Esophagus mucosa (tissue), 1 donor: Measurements from ENCODE around the gene OXNAD1. TPM values are rescaled to one million over a fixed set of nuclear protein-coding genes. Genes with fewer than 3 reads are reported as not detected.

Experiments
- total RNA-seq: library from RNA; stranded (reverse); gene quantifications from one replicate; pipeline ENCODE4 v1.2.4, GENCODE V29; 2023
- donor health status: DM: yes; HTN: yes; CAD: no.

Gene OXNAD1
- total RNA-seq, 1 donor from 2014 or later, result 11.0 TPM

Other genes starting within 250 kb of the OXNAD1 start
- 1.8 TPM for gene GALNT15, start 90.5 kb upstream of the OXNAD1 start, total RNA-seq
- 12.2 TPM for gene DPH3, start 269 bp upstream of the OXNAD1 start, total RNA-seq
- 3.1 TPM for gene RFTN1, start 248.5 kb downstream of the OXNAD1 start, total RNA-seq